Neural cell (in vitro differentiated cells): ENCODE measurements around the gene VSTM2B. TPM values are rescaled to one million over a fixed set of nuclear protein-coding genes. Genes with fewer than 3 reads are reported as not detected.

ENCODE experiments used
- H2AFZ ChIP-seq: fragments of 200-600, 300-800 bp; sonication (generic), shearing (Covaris generic); 2 replicates; pipeline ENCODE4 v1.6.0; 2014; ENCODE audit warnings: low read depth, mild to moderate bottlenecking, antibody characterized with exemption, low read length, moderate library complexity
- H3F3A ChIP-seq: fragments of 200-600 bp; shearing (Covaris generic); 2 replicates; pipeline ENCODE4 v1.6.1; 2016; ENCODE audit warnings: mild to moderate bottlenecking, moderate library complexity, mixed read lengths, antibody characterized with exemption, low read length; ENCODE audit not compliant: insufficient read depth, poor library complexity, severe bottlenecking
- H3K27ac ChIP-seq: fragments of 200-600, 300-800 bp; sonication (generic), shearing (Covaris generic); 2 replicates; pipeline ENCODE4 v1.5.1; 2014; ENCODE audit warnings: mild to moderate bottlenecking, low read length, moderate library complexity
- H3K27me3 ChIP-seq: fragments of 300-800, 200-600 bp; sonication (generic), shearing (Covaris generic); 2 replicates; pipeline ENCODE4 v1.6.0; 2014; ENCODE audit warnings: mild to moderate bottlenecking, low read depth, low read length, moderate library complexity; ENCODE audit not compliant: insufficient read depth
- H3K36me3 ChIP-seq: fragments of 300-800, 200-600 bp; sonication (generic), shearing (Covaris generic); 2 replicates; pipeline ENCODE4 v1.5.1; 2014; ENCODE audit warnings: mild to moderate bottlenecking, antibody characterized with exemption, low read length, moderate library complexity; ENCODE audit not compliant: insufficient read depth
- H3K4me2 ChIP-seq: fragments of 300-800, 200-600 bp; sonication (generic), shearing (Covaris generic); 2 replicates; pipeline ENCODE4 v1.6.0; 2014; ENCODE audit warnings: mild to moderate bottlenecking, low read length
- H3K4me3 ChIP-seq: fragments of 300-800, 200-600 bp; sonication (generic), shearing (Covaris generic); 2 replicates; pipeline ENCODE4 v1.5.1; 2014; ENCODE audit warnings: mild to moderate bottlenecking, low read length, moderate library complexity
- H3K79me2 ChIP-seq: fragments of 200-600 bp; shearing (Covaris generic); replicated peaks from 2 replicates; pipeline ENCODE4 v1.6.0; 2014; ENCODE audit warnings: mild to moderate bottlenecking, low read length, moderate library complexity; ENCODE audit not compliant: insufficient read depth
- H3K9ac ChIP-seq: fragments of 300-800, 200-600 bp; sonication (generic), shearing (Covaris generic); 2 replicates; pipeline ENCODE4 v1.6.1; 2016; ENCODE audit warnings: mild to moderate bottlenecking, low read length, mixed read lengths
- H3K9me2 ChIP-seq: fragments of 200-600 bp; shearing (Covaris generic); 2 replicates; pipeline ENCODE4 v1.6.1; 2016; ENCODE audit warnings: mild to moderate bottlenecking, low read length, mixed read lengths; ENCODE audit not compliant: insufficient read depth
- H3K9me3 ChIP-seq: fragments of 200-600, 300-800 bp; sonication (generic), shearing (Covaris generic); 2 replicates; pipeline ENCODE4 v1.6.1; 2016; ENCODE audit warnings: mild to moderate bottlenecking, mixed run types, low read length, moderate library complexity, mixed read lengths
- H4K20me1 ChIP-seq: fragments of 200-600 bp; shearing (Covaris generic); 2 replicates; pipeline ENCODE4 v1.6.1; 2016; ENCODE audit warnings: mild to moderate bottlenecking, mixed run types; ENCODE audit not compliant: insufficient read depth
- CTCF ChIP-seq: fragments of 450-650 bp; IDR thresholded peaks from 2 replicates; pipeline ENCODE4 v1.5.1; 2014; ENCODE audit warnings: antibody characterized with exemption, mild to moderate bottlenecking, moderate library complexity; ENCODE audit not compliant: poor library complexity, severe bottlenecking
- EP300 ChIP-seq: fragments of 450-650 bp; conservative IDR thresholded peaks from 2 replicates; pipeline ENCODE4 v1.6.1; 2014; ENCODE audit warnings: antibody characterized with exemption, mild to moderate bottlenecking, moderate library complexity; ENCODE audit not compliant: poor library complexity, severe bottlenecking
- EZH2 ChIP-seq: fragments of 200-600, 300-800 bp; shearing (Covaris generic), sonication (generic); IDR thresholded peaks from 2 replicates; pipeline ENCODE4 v1.6.1; 2014; ENCODE audit warnings: antibody characterized with exemption, low read length, borderline replicate concordance, mild to moderate bottlenecking; ENCODE audit not compliant: insufficient read depth, poor library complexity, severe bottlenecking
- MXI1 ChIP-seq: fragments of 450-650 bp; conservative IDR thresholded peaks from 2 replicates; pipeline ENCODE4 v1.6.1; 2014; ENCODE audit warnings: antibody characterized with exemption, mild to moderate bottlenecking; ENCODE audit not compliant: poor library complexity, severe bottlenecking
- POLR2AphosphoS5 ChIP-seq: IDR thresholded peaks from 2 replicates; pipeline ENCODE4 v1.6.1; 2012
- RAD21 ChIP-seq: fragments of 450-650 bp; conservative IDR thresholded peaks from 2 replicates; pipeline ENCODE4 v1.6.1; 2014; ENCODE audit warnings: antibody characterized with exemption, mild to moderate bottlenecking, moderate library complexity
- REST ChIP-seq: IDR thresholded peaks from 2 replicates; pipeline ENCODE4 v1.6.1; 2012; ENCODE audit warnings: borderline replicate concordance
- SMC3 ChIP-seq: fragments of 450-650 bp; conservative IDR thresholded peaks from 2 replicates; pipeline ENCODE4 v1.6.1; 2014; ENCODE audit warnings: antibody characterized with exemption, mild to moderate bottlenecking, moderate library complexity; ENCODE audit not compliant: poor library complexity
- TAF1 ChIP-seq: IDR thresholded peaks from 2 replicates; pipeline ENCODE4 v1.6.1; 2012; ENCODE audit warnings: low read depth
- polyA plus RNA-seq: library from polyadenylated mRNA; depleted of rRNA; stranded (reverse); fragments of >200 nt; gene quantifications from 2 replicates; pipeline ENCODE4 v1.2.3, GENCODE V29; 2014

VSTM2B gene
- polyA plus RNA-seq, 1 donor from 2014 or later = 24.4 TPM

- Histone ChIP-seq H2AFZ (no peak overlapping the region), H3K79me2 (no peaks in the 10 kb centered on the region), H3K9me2 (no peaks in the 10 kb centered on the region), H3K4me3 (no peak overlapping the region), H3F3A (no peaks in the 10 kb centered on the region), H3K27ac (no peak overlapping the region), H3K4me2 (no peak overlapping the region), H3K27me3 (peaks cover 19% of the 10 kb centered on the region), H3K9ac (no peak overlapping the region), H3K36me3 (no peaks in the 10 kb centered on the region), H3K9me3 (peaks cover 3% of the 10 kb centered on the region), H4K20me1 (no peaks in the 10 kb centered on the region)
- TF ChIP-seq MXI1 = no peak
- TF ChIP-seq TAF1 = no peak
- no peak for TF ChIP-seq POLR2AphosphoS5
- TF ChIP-seq REST = no peak
- TF ChIP-seq EP300 = no peak
- TF ChIP-seq RAD21 = no peak
- no peak for TF ChIP-seq CTCF
- no peak for TF ChIP-seq EZH2
- no peak for TF ChIP-seq SMC3
Measured at GRCh38 chr19:29533578-29534544, 8.1 kb downstream of the VSTM2B start.

GRCh38 chr19:29535214-29535831 lies 9.5 kb downstream of the VSTM2B start:
- Histone ChIP-seq H2AFZ (no peak overlapping the region), H3K4me2 (no peak overlapping the region), H3K79me2 (no peaks in the 10 kb centered on the region), H3F3A (no peaks in the 10 kb centered on the region), H3K4me3 (no peak overlapping the region), H3K27ac (no peak overlapping the region), H3K9me3 (no peaks in the 10 kb centered on the region), H3K9me2 (no peaks in the 10 kb centered on the region), H3K9ac (no peak overlapping the region), H4K20me1 (no peaks in the 10 kb centered on the region), H3K36me3 (no peaks in the 10 kb centered on the region), H3K27me3 (peaks cover 5% of the 10 kb centered on the region)
- TF ChIP-seq EZH2 (no peak), REST (no peak)
